GM19468 (cell line): ENCODE measurements around the gene PPP1CA.

ENCODE experiments used
- ATAC-seq: cut with Tn5 transposase; IDR thresholded peaks from one replicate; pipeline ENCODE4 v1.9.1; 2021; ENCODE audit warnings: mild to moderate bottlenecking, moderate library complexity, moderate number of reproducible peaks; ENCODE audit not compliant: unreplicated experiment; ENCODE audit errors: extremely low read depth

PPP1CA gene

GRCh38 chr11:67372321-67372992 is 29.2 kb downstream of the PPP1CA start:
- ATAC-seq = no peak

GRCh38 chr11:67371911-67372320 is 29.7 kb downstream of the PPP1CA start:
- ATAC-seq = no peak

- ATAC-seq = no peak
Observed at GRCh38 chr11:67371189-67371910, 30.3 kb downstream of the PPP1CA start.

- no peak for ATAC-seq
Observed at GRCh38 chr11:67370351-67371076, 31.1 kb downstream of the PPP1CA start.

GRCh38 chr11:67369801-67370284 is 31.8 kb downstream of the PPP1CA start:
- no peak for ATAC-seq

- ATAC-seq = no peak
Observed at GRCh38 chr11:67369275-67369674, 32.4 kb downstream of the PPP1CA start.

- no peak for ATAC-seq
Observed at GRCh38 chr11:67368621-67369020, 33.0 kb downstream of the PPP1CA start.

GRCh38 chr11:67367761-67368227 is 33.9 kb downstream of the PPP1CA start:
- ATAC-seq = no peak

GRCh38 chr11:67366961-67367760 is 34.5 kb downstream of the PPP1CA start:
- no peak for ATAC-seq

- ATAC-seq = no peak
Observed at GRCh38 chr11:67366546-67366945, 35.1 kb downstream of the PPP1CA start.

GRCh38 chr11:67365736-67366444 is 35.8 kb downstream of the PPP1CA start:
- ATAC-seq = no peak

GRCh38 chr11:67364783-67365722 is 36.6 kb downstream of the PPP1CA start:
- ATAC-seq = no peak

- ATAC-seq = no peak
Observed at GRCh38 chr11:67364169-67364568, 37.5 kb downstream of the PPP1CA start.

- no peak for ATAC-seq
Observed at GRCh38 chr11:67357831-67358670, 43.6 kb downstream of the PPP1CA start.

- ATAC-seq = no peak
Observed at GRCh38 chr11:67356864-67357561, 44.6 kb downstream of the PPP1CA start.

GRCh38 chr11:67356387-67356863 is 45.2 kb downstream of the PPP1CA start:
- ATAC-seq = no peak
